Measurements from ENCODE around the gene PANK4.

Gene PANK4

DNA sequence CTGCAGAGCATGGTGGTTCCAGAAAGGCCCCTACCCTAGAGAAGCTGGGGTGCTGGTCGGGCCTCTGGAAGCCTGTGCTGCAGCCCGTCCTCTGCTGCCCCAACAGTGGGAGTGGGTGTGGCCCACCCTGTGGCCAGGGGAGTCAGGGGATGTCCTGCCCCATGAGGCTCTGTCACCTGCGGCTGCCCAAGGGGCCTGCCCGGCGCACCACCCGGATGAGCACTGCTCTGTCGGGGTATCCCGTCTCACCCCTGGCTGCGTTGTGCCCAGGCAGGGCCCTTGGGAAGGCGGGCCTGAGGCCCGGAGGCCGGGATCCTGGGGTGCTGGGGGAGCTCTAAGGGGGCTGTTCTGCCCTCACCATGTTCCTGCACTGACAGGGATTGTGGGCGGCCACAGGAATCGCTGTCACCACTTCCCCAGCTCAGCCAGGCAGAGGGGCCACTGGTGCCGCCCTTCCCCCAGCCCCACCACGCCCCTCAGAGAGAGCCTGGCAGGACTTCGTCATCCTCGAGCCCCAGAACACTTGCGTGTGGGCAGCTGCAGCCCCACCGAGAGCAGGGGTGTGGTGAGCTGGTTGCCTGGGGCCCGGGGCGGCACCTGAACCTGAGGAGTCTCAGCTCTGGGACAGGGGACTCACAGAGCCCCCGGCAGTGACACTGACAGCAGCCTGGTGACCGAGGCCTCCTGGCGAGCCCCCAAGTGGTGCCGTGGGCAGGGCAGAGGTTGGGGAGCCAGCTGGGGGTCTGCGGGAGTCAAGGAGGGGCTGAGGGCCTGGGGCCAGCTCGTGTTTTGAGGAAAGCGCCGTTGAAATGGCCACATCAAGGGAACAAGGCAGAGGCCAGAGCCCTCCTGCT, 20.2 kb downstream of the PANK4 start:
- Mint-ChIP-seq H3K4me3 (no peak overlapping the region), H3K4me1 (no peaks in the 10 kb centered on the region), H3K27ac (peak overlapping the region; percentile 45), H3K36me3 (peaks cover 45% of the 10 kb centered on the region), H3K9me3 (no peaks in the 10 kb centered on the region)
- DNase-seq (ENCODE audit: low spot score in 2 of 2) = no peak
- peak; percentile 2 for ATAC-seq

DNA sequence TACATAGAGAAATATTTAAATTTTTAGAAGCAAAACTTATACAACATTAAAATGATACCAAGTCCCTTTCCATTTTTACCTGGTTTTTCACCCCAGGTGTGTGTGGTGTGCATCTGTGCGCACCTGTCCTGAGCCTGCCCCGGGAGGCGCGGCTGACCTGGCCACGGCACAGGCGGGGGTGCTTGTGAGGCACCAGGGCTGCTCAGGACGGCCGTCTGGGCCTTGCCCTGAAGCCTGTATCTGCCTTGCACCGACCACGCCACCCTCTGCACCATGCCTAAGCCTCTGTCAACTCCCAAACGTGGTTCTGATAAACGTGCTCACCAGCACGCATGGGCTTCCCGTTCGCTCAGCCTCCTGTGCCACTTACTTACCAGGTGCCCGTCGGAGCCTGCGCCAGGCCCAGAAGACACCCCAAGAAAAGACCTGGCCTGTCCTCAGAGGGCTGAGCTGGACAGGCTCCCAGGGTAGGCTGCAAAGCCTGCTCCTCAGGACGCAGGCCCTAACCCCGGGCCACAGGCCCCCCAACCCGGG, 20.9 kb downstream of the PANK4 start:
- Mint-ChIP-seq H3K4me1 (peaks cover 6% of the 10 kb centered on the region), H3K36me3 (peaks cover 42% of the 10 kb centered on the region), H3K4me3 (no peak overlapping the region), H3K27ac (peak overlapping the region; percentile 32), H3K9me3 (no peaks in the 10 kb centered on the region)
- ATAC-seq (no peak), DNase-seq (ENCODE audit: low spot score in 2 of 2) (no peak)

DNA sequence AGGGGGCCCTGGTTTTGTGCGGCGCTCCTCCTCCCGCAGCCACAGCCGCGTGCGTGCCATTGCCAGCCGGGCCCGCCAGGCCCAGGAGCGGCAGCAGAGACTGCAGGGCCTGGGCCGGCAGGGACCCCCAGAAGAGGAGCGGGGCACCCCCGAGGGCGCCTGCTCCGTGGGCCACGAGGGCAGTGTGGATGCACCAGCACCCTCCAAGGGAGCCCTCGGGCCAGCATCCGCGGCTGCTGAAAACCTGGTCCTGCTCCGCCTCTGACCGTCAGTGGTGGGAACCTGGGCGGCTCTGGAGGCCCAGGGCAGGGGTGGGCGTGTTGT, 21.5 kb downstream of the PANK4 start:
- no peak for DNase-seq (ENCODE audit: low spot score in 2 of 2)
- no peak overlapping the region for H3K4me3 Mint-ChIP-seq
- peaks cover 36% of the 10 kb centered on the region for H3K36me3 Mint-ChIP-seq
- no peak for ATAC-seq
- H3K4me1 Mint-ChIP-seq = peaks cover 12% of the 10 kb centered on the region
- H3K9me3 Mint-ChIP-seq = no peaks in the 10 kb centered on the region
- no peak overlapping the region for H3K27ac Mint-ChIP-seq

DNA sequence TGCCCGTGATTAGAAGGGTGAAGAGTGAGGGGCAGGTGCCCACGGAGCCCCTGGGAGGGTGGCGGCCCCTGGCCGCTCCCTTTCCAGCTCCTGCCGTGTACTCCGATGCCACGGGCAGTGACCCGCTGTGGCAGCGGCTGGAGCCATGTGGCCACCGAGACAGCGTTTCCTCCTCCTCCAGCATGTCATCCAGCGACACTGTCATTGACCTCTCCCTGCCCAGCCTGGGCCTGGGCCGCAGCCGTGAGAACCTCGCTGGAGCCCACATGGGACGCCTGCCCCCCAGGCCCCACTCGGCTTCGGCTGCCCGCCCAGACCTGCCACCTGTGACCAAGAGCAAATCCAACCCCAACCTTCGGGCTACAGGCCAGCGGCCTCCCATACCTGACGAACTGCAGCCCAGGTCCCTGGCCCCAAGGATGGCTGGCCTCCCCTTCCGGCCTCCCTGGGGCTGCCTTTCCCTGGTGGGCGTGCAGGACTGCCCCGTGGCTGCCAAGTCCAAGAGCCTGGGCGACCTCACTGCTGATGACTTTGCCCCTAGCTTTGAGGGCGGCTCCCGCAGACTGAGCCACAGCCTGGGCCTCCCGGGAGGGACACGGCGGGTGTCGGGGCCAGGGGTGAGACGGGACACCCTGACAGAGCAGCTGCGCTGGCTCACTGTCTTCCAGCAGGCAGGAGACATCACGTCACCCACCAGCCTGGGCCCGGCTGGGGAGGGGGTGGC, 22.0 kb downstream of the PANK4 start:
- Mint-ChIP-seq H3K4me1 (peaks cover 15% of the 10 kb centered on the region), H3K9me3 (no peaks in the 10 kb centered on the region), H3K27ac (no peak overlapping the region), H3K4me3 (no peak overlapping the region), H3K36me3 (peaks cover 31% of the 10 kb centered on the region)
- ATAC-seq = no peak
- DNase-seq (ENCODE audit: low spot score in 2 of 2) = no peak

DNA sequence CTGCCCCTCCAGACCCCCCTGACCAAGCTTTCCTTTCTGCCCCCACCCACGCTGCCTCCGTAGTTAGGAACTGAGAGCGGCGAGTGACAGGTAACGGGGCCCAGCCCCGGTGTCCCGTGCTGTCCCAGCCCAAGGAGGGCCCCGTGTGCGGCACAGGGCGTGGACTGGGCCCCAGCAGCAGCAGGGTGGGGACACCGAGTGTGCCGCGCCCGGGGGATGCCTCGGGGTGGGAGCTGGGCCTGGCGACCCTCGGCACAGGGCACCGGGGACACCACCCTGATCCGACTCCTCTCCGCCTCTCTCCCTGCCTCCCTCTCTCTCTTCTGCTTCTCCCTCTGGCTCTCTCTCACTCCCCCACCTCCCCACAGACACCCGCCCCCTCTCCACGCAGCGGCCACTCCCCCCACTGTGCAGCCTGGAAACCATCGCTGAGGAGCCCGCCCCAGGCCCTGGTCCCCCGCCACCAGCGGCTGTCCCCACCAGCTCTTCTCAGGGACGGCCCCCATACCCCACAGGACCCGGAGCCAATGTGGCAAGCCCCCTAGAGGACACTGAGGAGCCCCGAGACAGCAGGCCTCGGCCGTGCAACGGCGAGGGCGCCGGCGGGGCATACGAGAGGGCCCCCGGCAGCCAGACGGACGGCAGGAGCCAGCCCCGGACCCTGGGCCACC, 22.7 kb downstream of the PANK4 start:
- H3K36me3 Mint-ChIP-seq = peaks cover 25% of the 10 kb centered on the region
- no peak overlapping the region for H3K4me3 Mint-ChIP-seq
- no peak for ATAC-seq
- peaks cover 15% of the 10 kb centered on the region for H3K4me1 Mint-ChIP-seq
- H3K27ac Mint-ChIP-seq = no peak overlapping the region
- no peak for DNase-seq (ENCODE audit: low spot score in 2 of 2)
- no peaks in the 10 kb centered on the region for H3K9me3 Mint-ChIP-seq

DNA sequence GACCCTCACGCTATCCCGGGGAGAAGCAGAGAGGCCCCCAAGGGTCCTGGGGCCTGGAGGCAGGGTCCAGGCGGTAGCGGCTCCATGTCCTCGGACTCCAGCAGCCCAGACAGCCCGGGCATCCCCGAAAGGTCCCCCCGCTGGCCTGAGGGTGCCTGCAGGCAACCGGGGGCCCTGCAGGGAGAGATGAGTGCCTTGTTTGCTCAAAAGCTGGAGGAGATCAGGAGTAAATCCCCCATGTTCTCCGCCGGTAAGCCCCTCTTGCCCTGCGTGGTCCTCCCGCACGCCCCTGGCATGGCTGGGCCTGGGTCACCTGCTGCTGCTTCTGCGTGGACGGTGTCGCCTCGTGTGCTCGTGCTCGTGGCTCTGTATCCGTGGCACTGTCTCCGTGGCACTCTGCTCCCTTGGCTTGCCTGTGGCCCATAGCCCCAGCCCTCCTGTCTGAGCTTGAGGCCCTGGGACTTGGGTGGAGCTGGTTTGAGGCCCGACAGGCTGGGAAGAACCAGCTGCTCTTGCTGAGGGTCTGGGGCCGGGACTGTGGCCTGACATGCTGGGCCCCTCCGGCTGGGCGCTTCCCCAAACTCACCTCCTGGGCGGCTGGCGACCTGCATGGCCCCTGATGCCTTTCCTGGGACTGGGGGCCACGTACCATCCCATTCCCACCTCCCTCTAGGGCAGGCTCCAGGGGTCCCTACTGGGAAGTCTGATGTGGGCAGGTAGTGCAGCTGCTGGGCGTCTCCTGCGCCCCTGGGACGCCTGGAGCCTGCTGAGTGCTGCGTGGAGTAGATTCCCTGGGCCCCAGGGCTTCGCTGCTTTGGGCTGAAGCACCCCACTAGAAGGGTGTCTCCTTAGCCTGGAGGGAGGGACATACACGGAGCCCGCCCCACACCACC, 23.5 kb downstream of the PANK4 start:
- Mint-ChIP-seq H3K9me3 (no peaks in the 10 kb centered on the region), H3K36me3 (peaks cover 25% of the 10 kb centered on the region), H3K27ac (no peak overlapping the region), H3K4me3 (no peak overlapping the region), H3K4me1 (peaks cover 15% of the 10 kb centered on the region)
- no peak for ATAC-seq
- no peak for DNase-seq (ENCODE audit: low spot score in 2 of 2)

DNA sequence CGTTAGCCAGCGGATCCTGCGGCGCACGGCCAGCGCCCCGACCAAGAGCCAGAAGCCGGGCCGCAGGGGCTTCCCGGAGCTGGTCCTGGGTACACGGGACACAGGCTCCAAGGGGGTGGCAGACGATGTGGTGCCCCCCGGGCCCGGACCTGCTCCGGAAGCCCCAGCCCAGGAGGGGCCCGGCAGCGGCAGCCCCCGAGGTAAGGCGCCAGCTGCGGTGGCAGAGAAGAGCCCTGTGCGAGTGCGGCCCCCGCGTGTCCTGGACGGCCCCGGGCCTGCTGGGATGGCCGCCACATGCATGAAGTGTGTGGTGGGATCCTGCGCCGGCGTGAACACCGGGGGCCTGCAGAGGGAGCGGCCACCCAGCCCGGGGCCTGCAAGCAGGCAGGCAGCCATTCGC, 24.2 kb downstream of the PANK4 start:
- Mint-ChIP-seq H3K4me3 (no peak overlapping the region), H3K9me3 (no peaks in the 10 kb centered on the region), H3K4me1 (peaks cover 15% of the 10 kb centered on the region), H3K36me3 (peaks cover 22% of the 10 kb centered on the region), H3K27ac (no peak overlapping the region)
- DNase-seq (ENCODE audit: low spot score in 2 of 2) (no peak), ATAC-seq (no peak)

DNA sequence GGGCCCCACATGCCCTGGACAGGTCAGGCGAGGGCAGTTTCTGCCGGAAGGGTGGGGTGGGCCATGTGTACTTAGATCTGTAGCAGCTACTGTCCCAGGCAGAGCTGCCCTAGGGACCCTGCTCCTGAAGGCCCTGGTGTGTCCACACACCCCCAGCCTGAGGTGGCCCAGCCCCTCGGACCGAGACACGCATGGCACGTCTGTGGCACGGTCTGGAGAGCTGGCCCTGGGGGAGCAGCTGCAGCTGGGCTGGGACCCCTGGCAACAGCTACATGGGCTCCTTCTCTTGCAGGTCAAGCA, 24.6 kb downstream of the PANK4 start:
- Mint-ChIP-seq H3K4me3 (no peak overlapping the region), H3K27ac (no peak overlapping the region), H3K9me3 (no peaks in the 10 kb centered on the region), H3K36me3 (peaks cover 18% of the 10 kb centered on the region), H3K4me1 (peaks cover 20% of the 10 kb centered on the region)
- DNase-seq (ENCODE audit: low spot score in 2 of 2) (no peak), ATAC-seq (no peak)

DNA sequence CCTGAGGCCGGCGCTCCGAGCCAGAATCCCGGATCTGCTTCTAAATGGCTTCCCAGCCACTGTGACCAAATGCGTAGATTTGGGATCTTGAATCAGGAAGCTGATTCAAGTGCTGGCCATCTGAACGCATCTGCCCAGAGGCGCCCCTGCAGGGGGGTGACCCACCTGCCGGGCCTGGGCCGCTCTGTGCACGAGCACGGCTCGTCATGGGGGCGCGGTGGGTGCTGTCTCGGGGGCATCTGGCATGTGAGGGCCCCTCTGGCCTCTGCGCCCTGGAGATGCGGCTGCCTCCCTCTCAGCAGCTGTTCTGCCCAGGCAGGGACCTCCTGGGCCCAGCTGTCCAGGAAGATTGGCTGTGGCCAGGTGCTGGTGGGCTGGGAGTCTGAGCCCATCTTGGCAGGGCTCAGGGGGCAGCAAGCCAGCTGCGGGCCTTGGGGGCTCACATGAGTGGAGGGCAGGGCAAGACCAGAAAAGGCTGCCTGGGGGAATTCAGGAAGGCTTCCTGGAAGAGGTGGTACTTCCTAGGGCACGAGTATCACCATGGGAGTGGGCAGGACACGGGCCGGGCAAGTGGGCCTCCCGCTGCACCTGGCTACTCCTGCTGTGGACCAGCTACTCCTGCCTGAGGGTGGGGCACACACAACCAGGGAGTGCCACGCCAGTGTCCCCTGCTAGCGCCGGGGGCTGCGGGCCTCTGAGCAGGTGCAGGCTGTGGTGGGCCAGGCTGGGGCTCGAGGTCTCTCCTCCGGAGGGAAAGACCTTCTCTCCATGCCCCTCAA, 25.2 kb downstream of the PANK4 start:
- DNase-seq (ENCODE audit: low spot score in 2 of 2) = no peak
- Mint-ChIP-seq H3K36me3 (peaks cover 13% of the 10 kb centered on the region), H3K27ac (peak overlapping the region; percentile 92), H3K4me3 (no peak overlapping the region), H3K9me3 (no peaks in the 10 kb centered on the region), H3K4me1 (peaks cover 25% of the 10 kb centered on the region)
- no peak for ATAC-seq

DNA sequence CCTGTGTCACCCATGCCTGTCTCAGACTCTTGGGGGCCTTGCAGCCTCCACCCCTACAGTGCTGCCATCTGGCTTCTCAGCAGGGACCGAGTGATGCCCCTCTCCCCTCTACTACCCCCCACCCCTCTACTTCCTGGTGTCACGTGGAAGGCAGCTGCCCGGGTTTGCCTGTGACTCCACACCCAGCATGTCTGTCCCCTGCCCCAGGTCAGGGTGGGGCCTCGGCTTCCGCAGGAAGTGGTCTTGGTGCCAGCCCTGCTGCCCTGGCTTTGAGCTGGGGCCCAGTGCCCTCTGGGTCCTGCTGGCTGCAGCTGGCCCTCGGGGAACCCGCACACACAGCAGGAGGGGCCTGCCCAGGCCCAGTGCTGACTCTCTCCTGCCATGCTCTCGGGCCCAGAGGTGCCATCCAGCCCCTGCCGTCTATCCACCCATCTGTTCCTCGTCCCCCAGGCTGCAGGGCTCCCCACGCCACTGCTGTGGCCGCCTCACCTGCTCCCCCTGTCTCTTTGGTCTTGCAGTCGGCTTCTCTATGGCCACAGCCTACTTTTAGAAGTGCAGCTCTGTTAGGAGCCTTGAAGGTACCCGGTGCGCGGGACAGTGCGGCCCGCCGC, 26.3 kb downstream of the PANK4 start:
- H3K27ac Mint-ChIP-seq = peak overlapping the region; percentile 92
- H3K36me3 Mint-ChIP-seq = peaks cover 5% of the 10 kb centered on the region
- DNase-seq (ENCODE audit: low spot score in 2 of 2) (no peak), ATAC-seq (peak; percentile 44)
- H3K9me3 Mint-ChIP-seq = no peaks in the 10 kb centered on the region
- H3K4me3 Mint-ChIP-seq = peak overlapping the region; percentile 41
- peaks cover 31% of the 10 kb centered on the region for H3K4me1 Mint-ChIP-seq

DNA sequence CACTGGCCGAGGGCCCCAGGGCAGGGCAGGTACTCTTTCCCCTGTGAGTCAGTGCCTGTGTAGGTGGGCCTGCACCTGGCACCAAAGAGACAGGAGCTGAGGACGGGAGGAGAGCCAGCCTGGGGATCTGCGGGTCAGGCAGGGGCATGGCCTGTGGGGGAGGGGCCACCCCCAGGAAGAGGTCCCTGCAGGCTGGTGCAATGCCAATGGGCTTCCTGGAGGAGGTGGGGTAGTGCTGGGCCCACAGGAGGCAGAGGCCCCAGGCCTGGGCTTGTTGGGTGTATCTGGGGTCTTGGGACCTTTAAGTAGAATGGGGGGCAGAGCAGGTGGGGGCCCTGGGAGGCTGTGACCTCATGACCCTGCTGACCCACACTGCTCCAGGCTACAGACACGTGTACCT, 27.1 kb downstream of the PANK4 start:
- Mint-ChIP-seq H3K4me1 (peaks cover 35% of the 10 kb centered on the region), H3K9me3 (no peaks in the 10 kb centered on the region), H3K36me3 (peaks cover 2% of the 10 kb centered on the region), H3K27ac (peak overlapping the region; percentile 92), H3K4me3 (no peak overlapping the region)
- DNase-seq (ENCODE audit: low spot score in 2 of 2) (no peak), ATAC-seq (no peak)

DNA sequence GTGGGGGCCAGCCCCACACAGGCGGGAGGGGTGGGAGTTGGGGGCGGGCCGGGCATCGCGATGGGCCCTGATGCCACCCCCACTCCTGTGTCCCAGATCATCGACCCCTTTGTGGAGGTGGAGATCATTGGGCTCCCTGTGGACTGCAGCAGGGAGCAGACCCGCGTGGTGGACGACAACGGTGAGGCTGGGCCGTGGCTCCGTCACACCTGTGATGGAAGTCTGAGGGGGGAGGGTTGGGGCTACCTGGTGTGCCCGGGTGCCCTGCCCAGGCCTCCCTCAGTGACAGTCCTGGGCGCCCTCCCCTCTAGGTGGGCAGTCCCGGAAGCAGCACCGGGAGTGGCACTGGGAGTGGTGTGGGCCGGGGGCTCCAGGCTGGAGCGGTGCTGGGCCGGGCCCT, 27.7 kb downstream of the PANK4 start:
- DNase-seq (ENCODE audit: low spot score in 2 of 2) (no peak), ATAC-seq (no peak)
- H3K36me3 Mint-ChIP-seq = no peaks in the 10 kb centered on the region
- no peak overlapping the region for H3K4me3 Mint-ChIP-seq
- H3K4me1 Mint-ChIP-seq = peaks cover 41% of the 10 kb centered on the region
- H3K9me3 Mint-ChIP-seq = no peaks in the 10 kb centered on the region
- H3K27ac Mint-ChIP-seq = no peak overlapping the region

DNA sequence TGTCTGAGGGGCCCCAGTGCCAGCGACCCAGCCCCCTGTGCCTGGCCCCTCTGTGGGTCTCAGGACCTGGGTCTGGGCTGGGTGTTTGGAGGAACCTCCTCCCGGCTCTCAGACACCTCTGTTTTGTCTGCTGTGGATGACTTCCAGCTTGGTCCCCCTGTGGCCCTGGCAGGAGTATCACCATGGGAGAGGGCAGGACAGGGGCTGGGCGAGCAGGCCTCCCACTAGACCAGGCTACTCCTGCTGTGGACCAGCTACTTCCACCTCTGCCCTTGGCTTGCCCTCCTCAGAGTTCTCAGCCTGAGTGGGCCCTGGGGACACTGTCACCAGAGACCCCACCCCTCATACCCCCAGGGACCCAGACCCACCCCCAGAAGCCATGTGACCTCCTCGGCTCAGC, 28.5 kb downstream of the PANK4 start:
- Mint-ChIP-seq H3K27ac (peak overlapping the region; percentile 54), H3K4me3 (no peak overlapping the region)

DNA sequence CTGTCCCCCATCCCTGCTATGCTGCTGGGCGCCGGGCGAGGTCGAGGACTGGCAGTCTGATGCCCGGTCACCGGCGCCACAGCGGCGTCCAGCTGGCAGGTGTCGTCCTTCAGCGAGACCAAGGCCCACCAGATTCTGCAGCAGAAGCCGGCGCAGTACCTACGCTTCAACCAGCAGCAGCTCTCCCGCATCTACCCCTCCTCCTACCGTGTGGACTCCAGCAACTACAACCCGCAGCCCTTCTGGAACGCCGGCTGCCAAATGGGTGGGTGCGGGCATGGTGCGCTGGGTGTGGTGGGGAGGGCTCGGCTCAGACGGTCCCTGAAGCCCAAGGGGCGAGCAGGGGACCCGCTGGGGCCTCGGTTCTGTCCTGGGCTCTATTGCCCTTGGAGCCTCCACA, 29.6 kb downstream of the PANK4 start:
- Mint-ChIP-seq H3K36me3 (no peaks in the 10 kb centered on the region), H3K27ac (peak overlapping the region; percentile 91), H3K4me1 (peaks cover 50% of the 10 kb centered on the region), H3K4me3 (no peak overlapping the region), H3K9me3 (no peaks in the 10 kb centered on the region)
- ATAC-seq (no peak), DNase-seq (ENCODE audit: low spot score in 2 of 2) (no peak)

More for the DNA sequence above, 28.5 kb downstream of the PANK4 start:
- peaks cover 48% of the 10 kb centered on the region for H3K4me1 Mint-ChIP-seq
- DNase-seq (ENCODE audit: low spot score in 2 of 2) = no peak
- no peaks in the 10 kb centered on the region for H3K36me3 Mint-ChIP-seq
- no peaks in the 10 kb centered on the region for H3K9me3 Mint-ChIP-seq
- no peak for ATAC-seq

Data from stimulated activated effector memory CD8-positive, alpha-beta T cell treated with anti-CD3 and anti-CD28 coated beads, Interleukin-12 subunit alpha, Interleukin-12 subunit beta, amount 100 ng/mL, for 72 hours (primary cell).